Adipose tissue (tissue), 3 donors: ENCODE measurements around the gene CHST15. TPM values are rescaled to one million over a fixed set of nuclear protein-coding genes. Genes with fewer than 3 reads are reported as not detected.
"Not testable (repeated sequence)": the region's sequence is repeated elsewhere in the genome, so short reads cannot be mapped to it uniquely, and the experiment has no call there.

Experiments used
- H3K27ac ChIP-seq: one replicate; pipeline ENCODE4 v1.5.1; 2013; ENCODE audit warnings: low read depth, low read length
- WGBS, 3 donors: extraction: QIAGEN DNeasy Blood & Tissue Kit; methylation state at CpG; one replicate each; pipeline ENCODE4 v1.1.7; 2013; 5-methylcytosine and 5-hydroxymethylcytosine counted together
- polyA plus RNA-seq, 3 donors: library from polyadenylated mRNA; stranded (reverse); fragments of 200-250 nt; gene quantifications; one replicate each; pipeline ENCODE4 v1.2.3, GENCODE V29; 2013
- donor health status: healthy with polysubstance abuse.
- donor health status: Bipolar disorder and iron deficiency.
- donor health status: healthy.

Gene CHST15
- polyA plus RNA-seq, 3 donors, result 4.1 to 11.0 (median 10.1) TPM

- no peak overlapping the region for H3K27ac ChIP-seq
- WGBS, 3 donors, result 36 to 37% (median 36%) methylated on average over 9 of the region's 9 CpGs
Measured at GRCh38 chr10:124106241-124106879, 13.0 kb upstream of the CHST15 start.

- no peak overlapping the region for H3K27ac ChIP-seq
- WGBS, 3 donors, result 59 to 64% (median 63%) methylated on average over 5 of the region's 5 CpGs
Measured at GRCh38 chr10:124105594-124105993, 12.2 kb upstream of the CHST15 start.

- H3K27ac ChIP-seq, result no peak overlapping the region
- 67 to 92% (median 89%) methylated on average over 6 of the region's 6 CpGs for WGBS, 3 donors
Measured at GRCh38 chr10:124105045-124105444, 11.6 kb upstream of the CHST15 start.

GRCh38 chr10:124104011-124104627 lies 10.7 kb upstream of the CHST15 start:
- 81 to 97% (median 95%) methylated on average over 9 of the region's 9 CpGs for WGBS, 3 donors
- H3K27ac ChIP-seq, result no peak overlapping the region

GRCh38 chr10:124101351-124101750 lies 8.0 kb upstream of the CHST15 start:
- 79 to 92% (median 88%) methylated on average over 2 of the region's 2 CpGs for WGBS, 3 donors
- H3K27ac ChIP-seq, result no peak overlapping the region

GRCh38 chr10:124100651-124101050 lies 7.3 kb upstream of the CHST15 start:
- not testable (repeated sequence) for H3K27ac ChIP-seq
- 88 to 94% (median 93%) methylated on average over 3 of the region's 3 CpGs for WGBS, 3 donors

GRCh38 chr10:124100124-124100523 lies 6.7 kb upstream of the CHST15 start:
- 85 to 97% (median 95%) methylated on average over 5 of the region's 5 CpGs for WGBS, 3 donors

GRCh38 chr10:124099604-124100003 lies 6.2 kb upstream of the CHST15 start:
- 59 to 67% (median 63%) methylated on average over 4 of the region's 4 CpGs for WGBS, 3 donors
- no peak overlapping the region for H3K27ac ChIP-seq

More at GRCh38 chr10:124100124-124100523, 6.7 kb upstream of the CHST15 start:
- H3K27ac ChIP-seq, result no peak overlapping the region

- WGBS, 3 donors, result 78 to 92% (median 90%) methylated on average over 10 of the region's 10 CpGs
- no peak overlapping the region for H3K27ac ChIP-seq
Measured at GRCh38 chr10:124098575-124098974, 5.2 kb upstream of the CHST15 start.

GRCh38 chr10:124097883-124098282 lies 4.5 kb upstream of the CHST15 start:
- no peak overlapping the region for H3K27ac ChIP-seq
- WGBS, 3 donors, result 33 to 72% (median 63%) methylated on average over 10 of the region's 10 CpGs

GRCh38 chr10:124096494-124096893 lies 3.1 kb upstream of the CHST15 start:
- WGBS, 3 donors, result 76 to 98% (median 87%) methylated on average over 2 of the region's 2 CpGs
- H3K27ac ChIP-seq, result no peak overlapping the region

GRCh38 chr10:124095801-124096200 lies 2.4 kb upstream of the CHST15 start:
- not testable (repeated sequence) for H3K27ac ChIP-seq
- 82 to 91% (median 90%) methylated on average over 16 of the region's 16 CpGs for WGBS, 3 donors

- WGBS, 3 donors, result 34 to 65% (median 57%) methylated on average over 6 of the region's 6 CpGs
- no peak overlapping the region for H3K27ac ChIP-seq
Measured at GRCh38 chr10:124095096-124095495, 1.7 kb upstream of the CHST15 start.

GRCh38 chr10:124094419-124094785 lies 1.0 kb upstream of the CHST15 start:
- no peak overlapping the region for H3K27ac ChIP-seq
- WGBS, 3 donors, result 24 to 36% (median 34%) methylated on average over 11 of the region's 11 CpGs

- H3K27ac ChIP-seq, result not testable (repeated sequence)
- WGBS, 3 donors, result 4 to 5% (median 4%) methylated on average over 39 of the region's 39 CpGs
Measured at GRCh38 chr10:124093774-124094418, 498 bp upstream of the CHST15 start.

- WGBS, 3 donors, result 0 to 1% (median 1%) methylated on average over 61 to 68 of the region's 70 CpGs
- peak overlapping the region; percentile 19 for H3K27ac ChIP-seq
Measured at GRCh38 chr10:124092250-124092859, 1.0 kb downstream of the CHST15 start.

- WGBS, 3 donors, result 7% methylated on average over 44 to 55 of the region's 55 CpGs
- no peak overlapping the region for H3K27ac ChIP-seq
Measured at GRCh38 chr10:124091646-124092249, 1.6 kb downstream of the CHST15 start.

- WGBS, 3 donors, result 36 to 73% (median 67%) methylated on average over 6 of the region's 6 CpGs
- H3K27ac ChIP-seq, result no peak overlapping the region
Measured at GRCh38 chr10:124090601-124091209, 2.7 kb downstream of the CHST15 start.
